Testis (tissue), 3 donors: Measurements from ENCODE around the gene BTN3A1. TPM values are rescaled to one million over a fixed set of nuclear protein-coding genes. Genes with fewer than 3 reads are reported as not detected.
"Not testable (repeated sequence)": the region's sequence is repeated elsewhere in the genome, so short reads cannot be mapped to it uniquely, and the experiment has no call there.

Experiments
- DNase-seq: peaks from one replicate; pipeline ENCODE4 v3.0.0-alpha.2; 2019
- H3K27ac ChIP-seq, 2 donors: fragments of 200-600 bp; sonication (generic); one replicate each; pipeline ENCODE4 v1.5.1; 2019
- H3K27me3 ChIP-seq: fragments of 200-600 bp; sonication (generic); one replicate; pipeline ENCODE4 v1.5.1; 2019
- H3K36me3 ChIP-seq: fragments of 200-600 bp; sonication (generic); one replicate; pipeline ENCODE4 v1.5.1; 2017; ENCODE audit warnings: low read depth; ENCODE audit errors: missing control alignments
- H3K4me1 ChIP-seq: fragments of 200-600 bp; sonication (generic); one replicate; pipeline ENCODE4 v1.5.1; 2019
- H3K4me3 ChIP-seq, 2 donors: fragments of 200-600 bp; sonication (generic); one replicate each; pipeline ENCODE4 v1.5.1; 2017 to 2019
- H3K9me3 ChIP-seq: fragments of 200-600 bp; sonication (generic); one replicate; pipeline ENCODE4 v1.5.1; 2017
- CTCF ChIP-seq, 3 experiments: fragments of 450-650 bp in 2 of 3; fragments of 200-600 bp in 1 of 3; sonication (generic) in 1 of 3; IDR thresholded peaks; one replicate each; pipeline ENCODE4 v1.5.1; 2016 to 2019; ENCODE audit warnings: antibody characterized with exemption in 3 of 3, mild to moderate bottlenecking in 2 of 3, moderate library complexity in 1 of 3
- POLR2A ChIP-seq: fragments of 450-650 bp; IDR thresholded peaks from one replicate; pipeline ENCODE4 v1.6.1; 2017; ENCODE audit warnings: antibody characterized with exemption, mild to moderate bottlenecking, moderate library complexity
- WGBS, 2 donors: methylation state at CpG; one replicate each; pipeline ENCODE4 v1.1.5; 2018; 5-methylcytosine and 5-hydroxymethylcytosine counted together
- intact Hi-C: fragments of 100-400 bp; cut with DNase I; formaldehyde crosslinking; loops from one replicate; pipeline ENCODE4 v1.15.1; 2023; ENCODE audit warnings: low total_unique reads
- polyA plus RNA-seq: library from polyadenylated mRNA; stranded (reverse); fragments of 350-450 nt; fragmentation: Illumina TruSeq; extraction: RNeasy Lipid Tissue Mini Kit (QIAGEN cat#74804); gene quantifications from one replicate; pipeline ENCODE4 v1.2.3, GENCODE V29; 2014; ENCODE audit warnings: low read depth, low replicate concordance; ENCODE audit not compliant: insufficient read depth
- total RNA-seq, 2 donors: library from RNA; depleted of rRNA; stranded (reverse); fragments of >200 nt; gene quantifications; one replicate each; pipeline ENCODE4 v1.2.3, GENCODE V29; 2016

The BTN3A1 gene
- total and polyA plus RNA-seq, 3 donors from 2014 or later: 10.6 to 15.9 (median 14.7) TPM

DNA sequence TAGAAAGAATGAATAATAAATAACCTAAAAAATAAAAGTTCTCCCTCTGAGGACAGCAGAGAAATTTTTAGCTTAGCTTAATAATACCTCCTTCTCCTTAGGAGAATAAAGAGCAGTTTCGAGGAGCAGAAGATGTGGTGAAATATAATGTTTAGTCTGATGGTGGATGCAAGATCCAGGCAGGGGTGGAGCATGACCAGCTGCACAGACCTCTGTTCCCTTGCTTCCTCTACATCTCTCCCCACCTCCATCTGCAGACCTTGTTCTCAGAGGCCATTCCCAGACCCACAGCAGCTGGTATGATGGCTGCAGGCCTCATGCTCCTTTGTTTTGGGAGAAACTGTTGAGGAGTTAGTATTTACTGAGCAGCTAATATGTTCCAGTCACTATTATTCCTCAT is 35.6 kb upstream of the BTN3A1 start:
- Histone ChIP-seq H3K36me3 (no peaks in the 10 kb centered on the region), H3K9me3 (no peaks in the 10 kb centered on the region), H3K27ac (no peak overlapping the region), H3K4me1 (peaks cover 10% of the 10 kb centered on the region), H3K4me3 (no peak overlapping the region), H3K27me3 (no peaks in the 10 kb centered on the region)
- intact Hi-C loops: no loop called here
- 77 to 81% methylated on average over 1 of the region's 1 CpG for WGBS, 2 donors
- no peak for DNase-seq
- TF ChIP-seq CTCF (IDR thresholded peaks at IDR 0.05) (no peak), POLR2A (no peak)

DNA sequence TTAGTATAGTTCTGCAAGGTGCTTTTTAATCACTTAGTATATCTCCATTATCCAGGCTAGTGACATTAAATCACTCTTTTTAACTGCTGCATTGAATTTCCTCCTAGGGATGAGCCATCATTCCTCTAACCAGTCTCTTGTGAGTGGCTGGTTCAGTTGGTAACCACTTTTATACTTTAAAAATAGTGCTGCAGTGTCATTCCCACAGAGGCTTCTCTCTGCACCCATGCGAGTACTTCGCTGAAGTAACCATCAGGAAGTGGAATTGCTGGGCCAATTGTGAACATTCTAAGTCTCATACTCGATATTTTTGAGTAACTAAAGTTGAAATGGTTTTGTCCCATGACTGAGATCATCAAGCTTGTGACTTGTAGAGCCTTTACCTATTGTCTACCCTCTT is 35.0 kb upstream of the BTN3A1 start:
- no peak for DNase-seq
- no peaks in the 10 kb centered on the region for H3K27me3 ChIP-seq
- H3K9me3 ChIP-seq: no peaks in the 10 kb centered on the region
- no peak for TF ChIP-seq POLR2A
- no peak for TF ChIP-seq CTCF (IDR thresholded peaks at IDR 0.05)
- no peak overlapping the region for H3K4me3 ChIP-seq
- H3K4me1 ChIP-seq: peaks cover 10% of the 10 kb centered on the region
- 95 to 97% methylated on average over 3 of the region's 3 CpGs for WGBS, 2 donors
- no peak overlapping the region for H3K27ac ChIP-seq
- intact Hi-C loops: no loop called here
- H3K36me3 ChIP-seq: no peaks in the 10 kb centered on the region

DNA sequence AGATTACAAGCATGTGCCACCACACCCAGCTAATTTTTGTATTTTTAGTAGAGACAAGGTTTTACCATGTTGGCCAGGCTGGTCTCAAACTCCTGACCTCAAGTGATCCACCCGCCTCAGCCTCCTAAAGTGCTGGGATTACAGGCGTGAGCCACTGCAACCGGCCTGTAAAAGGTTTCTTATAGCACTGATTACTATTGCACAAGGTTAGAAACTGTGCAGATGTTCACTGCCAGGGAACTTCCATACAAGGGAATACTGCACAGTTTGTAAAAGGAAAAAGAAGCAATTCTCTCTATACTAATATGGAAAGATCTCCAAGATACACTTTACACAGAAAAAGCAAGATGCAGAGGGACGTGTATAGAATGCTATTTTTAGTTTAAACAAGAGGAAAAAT is 30.3 kb upstream of the BTN3A1 start:
- intact Hi-C loops, H3K4me3 ChIP-seq, H3K4me1 ChIP-seq, H3K9me3 ChIP-seq, H3K27me3 ChIP-seq, H3K27ac ChIP-seq, DNase-seq, H3K36me3 ChIP-seq: not testable (repeated sequence)
- 86 to 92% methylated on average over 4 of the region's 4 CpGs for WGBS, 2 donors

GRCh38 chr6:26372308-26373144 is 29.5 kb upstream of the BTN3A1 start:
- intact Hi-C loops: no loop called here
- no peak for TF ChIP-seq CTCF (IDR thresholded peaks at IDR 0.05)
- TF ChIP-seq POLR2A: no peak
- Histone ChIP-seq H3K27ac (no peak overlapping the region), H3K9me3 (no peaks in the 10 kb centered on the region), H3K4me3 (no peak overlapping the region), H3K36me3 (no peaks in the 10 kb centered on the region), H3K4me1 (no peaks in the 10 kb centered on the region), H3K27me3 (no peaks in the 10 kb centered on the region)
- no peak for DNase-seq
- WGBS, 2 donors: 92 to 95% methylated on average over 12 of the region's 12 CpGs

GRCh38 chr6:26375270-26375669 is 26.8 kb upstream of the BTN3A1 start:
- H3K4me3 ChIP-seq: no peak overlapping the region
- TF ChIP-seq CTCF (IDR thresholded peaks at IDR 0.05) (no peak), POLR2A (no peak)
- intact Hi-C loops: no loop called here
- H3K27ac ChIP-seq: no peak overlapping the region
- no peak for DNase-seq
- no peaks in the 10 kb centered on the region for H3K27me3 ChIP-seq
- H3K4me1 ChIP-seq: no peaks in the 10 kb centered on the region
- no peaks in the 10 kb centered on the region for H3K9me3 ChIP-seq
- 51 to 62% methylated on average over 3 of the region's 3 CpGs for WGBS, 2 donors
- H3K36me3 ChIP-seq: no peaks in the 10 kb centered on the region
